RKO (cell line): ENCODE data around the gene PLAAT3.
"Not testable (repeated sequence)": the region's sequence is repeated elsewhere in the genome, so short reads cannot be mapped to it uniquely, and the experiment has no call there.

Source experiments
- DNase-seq: peaks from one replicate; pipeline ENCODE4 v3.0.0-alpha.2; 2016; ENCODE audit warnings: low spot score

Gene PLAAT3

GRCh38 chr11:63537293-63538101 lies 76.7 kb downstream of the PLAAT3 start:
- no peak for DNase-seq

- no peak for DNase-seq
Observed at GRCh38 chr11:63536669-63537292, 77.5 kb downstream of the PLAAT3 start, which contains the start of gene PLAAT4. TSS of gene PLAAT4 (plus strand) at chr11:63536808. CDS start at chr11:63536869, 61 bp downstream.

GRCh38 chr11:63535734-63536133 lies 78.5 kb downstream of the PLAAT3 start:
- DNase-seq, result no peak

- no peak for DNase-seq
Observed at GRCh38 chr11:63534895-63535461, 79.3 kb downstream of the PLAAT3 start.

GRCh38 chr11:63534076-63534475 lies 80.2 kb downstream of the PLAAT3 start:
- DNase-seq, result no peak

GRCh38 chr11:63532799-63533475 lies 81.3 kb downstream of the PLAAT3 start:
- DNase-seq, result no peak

- DNase-seq, result no peak
Observed at GRCh38 chr11:63532117-63532516, 82.1 kb downstream of the PLAAT3 start.

- DNase-seq, result peak; percentile 29
Observed at GRCh38 chr11:63531074-63531792, 83.0 kb downstream of the PLAAT3 start.

- no peak for DNase-seq
Observed at GRCh38 chr11:63530021-63530420, 84.2 kb downstream of the PLAAT3 start.

- DNase-seq, result not testable (repeated sequence)
Observed at GRCh38 chr11:63529373-63529772, 84.9 kb downstream of the PLAAT3 start.

GRCh38 chr11:63528729-63529278 lies 85.4 kb downstream of the PLAAT3 start:
- not testable (repeated sequence) for DNase-seq

- not testable (repeated sequence) for DNase-seq
Observed at GRCh38 chr11:63528156-63528555, 86.1 kb downstream of the PLAAT3 start.

- DNase-seq, result no peak
Observed at GRCh38 chr11:63527667-63528066, 86.6 kb downstream of the PLAAT3 start.
